Peyer's patch (tissue), 4 donors: Measurements from ENCODE around the gene CLDN24. TPM values are rescaled to one million over a fixed set of nuclear protein-coding genes. Genes with fewer than 3 reads are reported as not detected.

Experiments
- DNase-seq, 3 donors: peaks; one replicate each; pipeline ENCODE4 v3.0.0-alpha.2; 2017 to 2019
- H3K27ac ChIP-seq, 4 donors: fragments of 200-600 bp; sonication (generic); one replicate each; pipeline ENCODE4 v1.5.1; 2016 to 2019
- H3K27me3 ChIP-seq, 2 donors: fragments of 200-600 bp; sonication (generic); one replicate each; pipeline ENCODE4 v1.5.1; 2019
- H3K36me3 ChIP-seq, 3 donors: fragments of 200-600 bp; sonication (generic); one replicate each; pipeline ENCODE4 v1.5.1; 2016 to 2019
- H3K4me1 ChIP-seq, 4 donors: fragments of 200-600 bp; sonication (generic); one replicate each; pipeline ENCODE4 v1.5.1; 2016 to 2019
- H3K4me3 ChIP-seq, 4 donors: fragments of 200-600 bp; sonication (generic); 1 replicate in 3 of 4; 2 replicates in 1 of 4; pipeline ENCODE4 v1.5.1; 2016 to 2019; ENCODE audit warnings: mild to moderate bottlenecking in 1 of 4
- H3K9me3 ChIP-seq, 4 donors: fragments of 200-600 bp; sonication (generic); one replicate each; pipeline ENCODE4 v1.5.1; 2016 to 2019; ENCODE audit warnings: mild to moderate bottlenecking in 1 of 4
- CTCF ChIP-seq, 6 experiments: fragments of 450-650 bp in 4 of 6; fragments of 200-600 bp in 2 of 6; sonication (generic) in 1 of 6; IDR thresholded peaks; one replicate each; pipeline ENCODE4 v1.5.1; 2017 to 2019; ENCODE audit warnings: antibody characterized with exemption in 6 of 6, mild to moderate bottlenecking in 3 of 6, moderate library complexity in 1 of 6
- POLR2A ChIP-seq, 2 donors: fragments of 450-650 bp; IDR thresholded peaks; one replicate each; pipeline ENCODE4 v1.5.1; 2017; ENCODE audit warnings: antibody characterized with exemption in 2 of 2, mild to moderate bottlenecking in 2 of 2, moderate library complexity in 2 of 2
- total RNA-seq, 4 donors: library from RNA; depleted of rRNA; stranded (reverse); fragments of >200 nt; gene quantifications; one replicate each; pipeline ENCODE4 v1.1.0, GENCODE V29; 2016

CLDN24 gene
- total RNA-seq, 4 donors from 2014 or later: not detected

- Histone ChIP-seq H3K27me3 (no peaks in the 10 kb centered on the region), H3K36me3 (no peaks in the 10 kb centered on the region), H3K4me3 (no peak overlapping the region), H3K27ac (no peak overlapping the region), H3K9me3 (no peaks in the 10 kb centered on the region), H3K4me1 (peaks cover 0 to 9% (median 0%) of the 10 kb centered on the region in 4 donors)
- DNase-seq: no peak
- TF ChIP-seq CTCF (IDR thresholded peaks at IDR 0.05): no peak
- no peak for TF ChIP-seq POLR2A (IDR thresholded peaks at IDR 0.05)
Measured at GRCh38 chr4:183347146-183347545, 24.9 kb upstream of the CLDN24 start.

- no peak overlapping the region for H3K4me3 ChIP-seq
- no peaks in the 10 kb centered on the region for H3K27me3 ChIP-seq
- no peak for DNase-seq
- peaks cover 0 to 9% (median 0%) of the 10 kb centered on the region in 4 donors for H3K4me1 ChIP-seq
- no peak overlapping the region for H3K27ac ChIP-seq
- H3K36me3 ChIP-seq: no peaks in the 10 kb centered on the region
- no peaks in the 10 kb centered on the region for H3K9me3 ChIP-seq
- no peak for TF ChIP-seq POLR2A (IDR thresholded peaks at IDR 0.05)
- TF ChIP-seq CTCF (IDR thresholded peaks at IDR 0.05): no peak
Measured at GRCh38 chr4:183345261-183345660, 23.0 kb upstream of the CLDN24 start.

- H3K27ac ChIP-seq: no peak overlapping the region
- no peaks in the 10 kb centered on the region for H3K36me3 ChIP-seq
- H3K4me3 ChIP-seq: no peak overlapping the region
- no peak for TF ChIP-seq CTCF (IDR thresholded peaks at IDR 0.05)
- no peak for TF ChIP-seq POLR2A (IDR thresholded peaks at IDR 0.05)
- DNase-seq: no peak
- H3K9me3 ChIP-seq: no peaks in the 10 kb centered on the region
- H3K4me1 ChIP-seq: peaks cover 0 to 9% (median 0%) of the 10 kb centered on the region in 4 donors
- no peaks in the 10 kb centered on the region for H3K27me3 ChIP-seq
Measured at GRCh38 chr4:183344523-183345255, 22.5 kb upstream of the CLDN24 start.

- no peak overlapping the region for H3K4me3 ChIP-seq
- TF ChIP-seq CTCF (IDR thresholded peaks at IDR 0.05): no peak
- no peak for TF ChIP-seq POLR2A (IDR thresholded peaks at IDR 0.05)
- DNase-seq: no peak
- H3K36me3 ChIP-seq: no peaks in the 10 kb centered on the region
- peaks cover 0 to 9% (median 0%) of the 10 kb centered on the region in 4 donors for H3K4me1 ChIP-seq
- H3K27me3 ChIP-seq: no peaks in the 10 kb centered on the region
- no peaks in the 10 kb centered on the region for H3K9me3 ChIP-seq
- H3K27ac ChIP-seq: no peak overlapping the region
Measured at GRCh38 chr4:183343730-183344129, 21.5 kb upstream of the CLDN24 start.

- H3K9me3 ChIP-seq: no peaks in the 10 kb centered on the region
- no peak overlapping the region for H3K27ac ChIP-seq
- no peak for TF ChIP-seq CTCF (IDR thresholded peaks at IDR 0.05)
- no peak for TF ChIP-seq POLR2A (IDR thresholded peaks at IDR 0.05)
- no peaks in the 10 kb centered on the region for H3K27me3 ChIP-seq
- DNase-seq: no peak
- peak overlapping the region in 1 of 4 donors; percentile 5 for H3K4me3 ChIP-seq
- H3K36me3 ChIP-seq: no peaks in the 10 kb centered on the region
- H3K4me1 ChIP-seq: peaks cover 0 to 9% (median 0%) of the 10 kb centered on the region in 4 donors
Measured at GRCh38 chr4:183342541-183343533, 20.6 kb upstream of the CLDN24 start.
